Erythroblast (primary cell): Measurements from ENCODE around the gene DENND1B.
A peak's percentile ranks its signal among the peaks of the same experiment; 100 is the strongest.

Experiments used
- DNase-seq, 2 experiments: peaks; one replicate each; lab custom pipeline; 2025; lab: John Stamatoyannopoulos, UW
- GATA1 ChIP-seq: IDR thresholded peaks from 2 replicates; pipeline ENCODE4 v1.6.1; 2011; ENCODE audit warnings: low read depth, mild to moderate bottlenecking, control low read depth, low read length, moderate library complexity
- POLR2A ChIP-seq: IDR thresholded peaks from 2 replicates; pipeline ENCODE4 v1.6.1; 2011; ENCODE audit warnings: mild to moderate bottlenecking, low read length

DENND1B gene

GRCh38 chr1:197798492-197798891, 23.2 kb upstream of the DENND1B start:
- no peak for DNase-seq
- TF ChIP-seq POLR2A: no peak
- TF ChIP-seq GATA1: no peak

GRCh38 chr1:197797010-197797409, 21.7 kb upstream of the DENND1B start:
- peak; percentile 6 to 12 for DNase-seq
- TF ChIP-seq POLR2A (no peak), GATA1 (no peak)

- no peak for DNase-seq
- TF ChIP-seq POLR2A (no peak), GATA1 (no peak)
Observed at GRCh38 chr1:197788741-197789739, 13.8 kb upstream of the DENND1B start.

- no peak for DNase-seq
- TF ChIP-seq POLR2A: no peak
Observed at GRCh38 chr1:197787623-197788536, 12.6 kb upstream of the DENND1B start.

GRCh38 chr1:197787056-197787455, 11.8 kb upstream of the DENND1B start:
- no peak for DNase-seq

GRCh38 chr1:197786280-197786679, 11.0 kb upstream of the DENND1B start:
- TF ChIP-seq POLR2A: no peak
- TF ChIP-seq GATA1: no peak
- no peak for DNase-seq

More at GRCh38 chr1:197787056-197787455, 11.8 kb upstream of the DENND1B start:
- TF ChIP-seq POLR2A (no peak), GATA1 (no peak)

- no peak for DNase-seq
- no peak for TF ChIP-seq GATA1
- no peak for TF ChIP-seq POLR2A
Observed at GRCh38 chr1:197783510-197783948, 8.2 kb upstream of the DENND1B start.

- TF ChIP-seq GATA1: no peak
- TF ChIP-seq POLR2A: no peak
- DNase-seq: no peak
Observed at GRCh38 chr1:197782722-197783360, 7.6 kb upstream of the DENND1B start.

- TF ChIP-seq POLR2A (no peak), GATA1 (no peak)
- no peak for DNase-seq
Observed at GRCh38 chr1:197781968-197782721, 6.9 kb upstream of the DENND1B start.

GRCh38 chr1:197779921-197780320, 4.6 kb upstream of the DENND1B start:
- TF ChIP-seq GATA1 (no peak), POLR2A (no peak)
- no peak for DNase-seq

- peak; percentile 72 to 86 for DNase-seq
- TF ChIP-seq GATA1 (no peak), POLR2A (no peak)
Observed at GRCh38 chr1:197778366-197778945, 3.2 kb upstream of the DENND1B start.
